Measurements from ENCODE around the gene GPR152. TPM values are rescaled to one million over a fixed set of nuclear protein-coding genes. Genes with fewer than 3 reads are reported as not detected.

Gene GPR152
- total RNA-seq, 1 experiment from 2014 or later: not detected

- Histone ChIP-seq H3K4me2 (ENCODE audit: low read depth, low read length, poor library complexity, severe bottlenecking) (no peak overlapping the region), H3K9me2 (replicated peaks; ENCODE audit: insufficient read depth, low read length) (no peaks in the 10 kb centered on the region), H3K27ac (ENCODE audit: low read length) (peak overlapping the region; percentile 92; the same call in 1 of the 2 replicates), H4K20me1 (ENCODE audit: insufficient read depth, low read depth, low read length) (no peaks in the 10 kb centered on the region), H3K79me2 (ENCODE audit: low read length) (peaks cover 16% of the 10 kb centered on the region; the same call in 1 of the 2 replicates), H2AFZ (ENCODE audit: low read length) (no peak overlapping the region), H3K4me3 (ENCODE audit: low read length) (no peak overlapping the region), H3K36me3 (ENCODE audit: insufficient read depth, low read length) (no peaks in the 10 kb centered on the region), H3K27me3 (ENCODE audit: low read length) (no peaks in the 10 kb centered on the region), H3K4me1 (ENCODE audit: low read length) (peaks cover 62% of the 10 kb centered on the region), H3K9ac (ENCODE audit: low read length) (no peak overlapping the region), H3K9me3 (ENCODE audit: low read length) (no peaks in the 10 kb centered on the region)
- DNase-seq: peak; percentile 73
Observed at GRCh38 chr11:67441731-67442351, 10.7 kb downstream of the GPR152 start.

GRCh38 chr11:67441098-67441563 is 11.4 kb downstream of the GPR152 start:
- H3K4me1 ChIP-seq (ENCODE audit: low read length): peaks cover 63% of the 10 kb centered on the region
- no peaks in the 10 kb centered on the region for H3K36me3 ChIP-seq (ENCODE audit: insufficient read depth, low read length)
- H3K4me2 ChIP-seq (ENCODE audit: low read depth, low read length, poor library complexity, severe bottlenecking): no peak overlapping the region
- H3K9ac ChIP-seq (ENCODE audit: low read length): peak overlapping the region; percentile 21; the same call in 1 of the 2 replicates
- H3K27ac ChIP-seq (ENCODE audit: low read length): peak overlapping the region; percentile 56; the same call in 1 of the 2 replicates
- H3K79me2 ChIP-seq (ENCODE audit: low read length): peaks cover 20% of the 10 kb centered on the region
- no peaks in the 10 kb centered on the region for H3K27me3 ChIP-seq (ENCODE audit: low read length)
- no peak overlapping the region for H3K4me3 ChIP-seq (ENCODE audit: low read length)
- no peaks in the 10 kb centered on the region for H3K9me3 ChIP-seq (ENCODE audit: low read length)
- no peaks in the 10 kb centered on the region for H3K9me2 ChIP-seq (replicated peaks; ENCODE audit: insufficient read depth, low read length)
- no peak overlapping the region for H2AFZ ChIP-seq (ENCODE audit: low read length)
- H4K20me1 ChIP-seq (ENCODE audit: insufficient read depth, low read depth, low read length): no peaks in the 10 kb centered on the region; the same call in 1 of the 2 replicates
- peak; percentile 49 for DNase-seq

- peak; percentile 58 for DNase-seq
- H3K4me2 ChIP-seq (ENCODE audit: low read depth, low read length, poor library complexity, severe bottlenecking): no peak overlapping the region
- H3K9me2 ChIP-seq (replicated peaks; ENCODE audit: insufficient read depth, low read length): no peaks in the 10 kb centered on the region
- H3K9ac ChIP-seq (ENCODE audit: low read length): peak overlapping the region; percentile 21; the same call in 1 of the 2 replicates
- no peak overlapping the region for H3K4me3 ChIP-seq (ENCODE audit: low read length)
- no peaks in the 10 kb centered on the region for H3K27me3 ChIP-seq (ENCODE audit: low read length)
- peak overlapping the region; percentile 56 for H3K27ac ChIP-seq (ENCODE audit: low read length)
- H2AFZ ChIP-seq (ENCODE audit: low read length): no peak overlapping the region
- no peaks in the 10 kb centered on the region for H3K9me3 ChIP-seq (ENCODE audit: low read length)
- peaks cover 67% of the 10 kb centered on the region for H3K4me1 ChIP-seq (ENCODE audit: low read length)
- no peaks in the 10 kb centered on the region for H3K36me3 ChIP-seq (ENCODE audit: insufficient read depth, low read length)
- peaks cover 7% of the 10 kb centered on the region; the same call in 1 of the 2 replicates for H4K20me1 ChIP-seq (ENCODE audit: insufficient read depth, low read depth, low read length)
- peaks cover 24% of the 10 kb centered on the region for H3K79me2 ChIP-seq (ENCODE audit: low read length)
Observed at GRCh38 chr11:67440229-67441097, 12.1 kb downstream of the GPR152 start.

- DNase-seq: peak; percentile 46
- peaks cover 7% of the 10 kb centered on the region; the same call in 1 of the 2 replicates for H4K20me1 ChIP-seq (ENCODE audit: insufficient read depth, low read depth, low read length)
- H3K9me3 ChIP-seq (ENCODE audit: low read length): no peaks in the 10 kb centered on the region
- peak overlapping the region; percentile 100 for H3K27ac ChIP-seq (ENCODE audit: low read length)
- no peaks in the 10 kb centered on the region for H3K36me3 ChIP-seq (ENCODE audit: insufficient read depth, low read length)
- H3K27me3 ChIP-seq (ENCODE audit: low read length): no peaks in the 10 kb centered on the region
- H2AFZ ChIP-seq (ENCODE audit: low read length): no peak overlapping the region
- peaks cover 24% of the 10 kb centered on the region for H3K79me2 ChIP-seq (ENCODE audit: low read length)
- peak overlapping the region; percentile 95 for H3K9ac ChIP-seq (ENCODE audit: low read length)
- no peaks in the 10 kb centered on the region for H3K9me2 ChIP-seq (replicated peaks; ENCODE audit: insufficient read depth, low read length)
- peaks cover 68% of the 10 kb centered on the region for H3K4me1 ChIP-seq (ENCODE audit: low read length)
- peak overlapping the region; percentile 86; the same call in 1 of the 2 replicates for H3K4me3 ChIP-seq (ENCODE audit: low read length)
- H3K4me2 ChIP-seq (ENCODE audit: low read depth, low read length, poor library complexity, severe bottlenecking): peak overlapping the region; percentile 73
Observed at GRCh38 chr11:67439321-67440228, 13.0 kb downstream of the GPR152 start.

- H3K27me3 ChIP-seq (ENCODE audit: low read length): no peaks in the 10 kb centered on the region
- peak overlapping the region; percentile 73 for H3K4me2 ChIP-seq (ENCODE audit: low read depth, low read length, poor library complexity, severe bottlenecking)
- H2AFZ ChIP-seq (ENCODE audit: low read length): no peak overlapping the region
- peaks cover 7% of the 10 kb centered on the region; the same call in 1 of the 2 replicates for H4K20me1 ChIP-seq (ENCODE audit: insufficient read depth, low read depth, low read length)
- peaks cover 24% of the 10 kb centered on the region for H3K79me2 ChIP-seq (ENCODE audit: low read length)
- DNase-seq: peak; percentile 95
- no peaks in the 10 kb centered on the region for H3K9me2 ChIP-seq (replicated peaks; ENCODE audit: insufficient read depth, low read length)
- no peaks in the 10 kb centered on the region for H3K36me3 ChIP-seq (ENCODE audit: insufficient read depth, low read length)
- peak overlapping the region; percentile 100 for H3K27ac ChIP-seq (ENCODE audit: low read length)
- peak overlapping the region; percentile 95 for H3K9ac ChIP-seq (ENCODE audit: low read length)
- H3K4me1 ChIP-seq (ENCODE audit: low read length): peaks cover 70% of the 10 kb centered on the region
- no peaks in the 10 kb centered on the region for H3K9me3 ChIP-seq (ENCODE audit: low read length)
- peak overlapping the region; percentile 86 for H3K4me3 ChIP-seq (ENCODE audit: low read length)
Observed at GRCh38 chr11:67438158-67438902, 14.2 kb downstream of the GPR152 start.

GRCh38 chr11:67437809-67438157 is 14.7 kb downstream of the GPR152 start:
- Histone ChIP-seq H3K27me3 (ENCODE audit: low read length) (no peaks in the 10 kb centered on the region), H3K9ac (ENCODE audit: low read length) (peak overlapping the region; percentile 95), H3K27ac (ENCODE audit: low read length) (peak overlapping the region; percentile 100), H3K36me3 (ENCODE audit: insufficient read depth, low read length) (peaks cover 2% of the 10 kb centered on the region; the same call in 1 of the 2 replicates), H3K9me2 (replicated peaks; ENCODE audit: insufficient read depth, low read length) (no peaks in the 10 kb centered on the region), H4K20me1 (ENCODE audit: insufficient read depth, low read depth, low read length) (peaks cover 7% of the 10 kb centered on the region; the same call in 1 of the 2 replicates), H2AFZ (ENCODE audit: low read length) (no peak overlapping the region), H3K79me2 (ENCODE audit: low read length) (peaks cover 24% of the 10 kb centered on the region), H3K4me2 (ENCODE audit: low read depth, low read length, poor library complexity, severe bottlenecking) (peak overlapping the region; percentile 73), H3K4me3 (ENCODE audit: low read length) (peak overlapping the region; percentile 86), H3K9me3 (ENCODE audit: low read length) (no peaks in the 10 kb centered on the region), H3K4me1 (ENCODE audit: low read length) (peaks cover 70% of the 10 kb centered on the region)
- no peak for DNase-seq

- Histone ChIP-seq H3K4me2 (ENCODE audit: low read depth, low read length, poor library complexity, severe bottlenecking) (peak within 1 kb of the TSS; percentile 73), H3K4me3 (ENCODE audit: low read length) (peak within 1 kb of the TSS; percentile 86), H3K9me3 (ENCODE audit: low read length) (no peaks in the 10 kb centered on the region), H3K36me3 (ENCODE audit: insufficient read depth, low read length) (peaks cover 5% of the 10 kb centered on the region; the same call in 1 of the 2 replicates), H3K27ac (ENCODE audit: low read length) (peak within 1 kb of the TSS; percentile 100), H2AFZ (ENCODE audit: low read length) (no peak within 1 kb of the TSS), H3K4me1 (ENCODE audit: low read length) (peaks cover 69% of the 10 kb centered on the region), H3K9ac (ENCODE audit: low read length) (peak within 1 kb of the TSS; percentile 95), H3K27me3 (ENCODE audit: low read length) (no peaks in the 10 kb centered on the region), H3K9me2 (replicated peaks; ENCODE audit: insufficient read depth, low read length) (no peaks in the 10 kb centered on the region), H3K79me2 (ENCODE audit: low read length) (peaks cover 24% of the 10 kb centered on the region), H4K20me1 (ENCODE audit: insufficient read depth, low read depth, low read length) (peaks cover 7% of the 10 kb centered on the region; the same call in 1 of the 2 replicates)
- DNase-seq: peak; percentile 93
Observed at GRCh38 chr11:67437082-67437808, 15.3 kb downstream of the GPR152 start, which contains the start of gene PTPRCAP. PTPRCAP (minus strand) TSS chr11:67437682; CDS start chr11:67437619, 63 bp downstream.
